ENCODE data around the gene MAPK8IP1.
A peak's percentile ranks its signal among the peaks of the same experiment; 100 is the strongest.

The MAPK8IP1 gene

DNA sequence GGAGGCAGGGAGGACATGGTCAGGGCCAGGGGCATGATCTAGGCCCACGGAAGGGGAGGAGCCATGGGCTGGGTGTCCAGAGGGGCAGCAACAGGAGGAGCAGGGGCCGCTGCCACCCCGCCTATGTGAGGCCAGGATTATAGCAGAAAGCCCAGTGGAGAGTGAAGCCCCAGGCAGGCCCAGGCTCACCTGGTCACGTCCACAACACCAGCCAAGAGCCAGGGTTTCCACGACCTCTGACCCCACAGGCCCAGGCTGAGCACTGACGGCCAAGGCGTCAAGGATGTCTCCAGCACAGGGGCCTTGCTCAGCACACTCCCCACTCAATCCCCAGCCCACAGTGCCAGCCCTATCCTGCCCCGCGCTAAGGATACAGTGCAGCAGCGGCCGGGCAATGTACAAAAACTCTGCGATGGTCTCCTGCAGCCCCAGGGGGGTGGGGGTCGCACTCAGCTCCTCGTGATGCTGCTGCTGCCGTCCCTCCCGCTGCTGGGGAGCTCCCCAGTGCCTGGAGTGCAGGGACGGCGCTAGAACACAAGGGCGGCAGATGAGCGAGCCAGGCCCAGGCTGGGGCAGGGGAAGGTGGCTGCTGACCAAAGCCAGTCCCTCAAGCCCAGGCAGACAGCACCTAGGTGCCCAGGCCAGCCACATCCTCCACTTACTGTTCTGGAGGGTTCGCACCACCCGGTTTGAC, 28.6 kb downstream of the MAPK8IP1 start:
- Histone ChIP-seq H3K36me3 (ENCODE audit: insufficient read depth, insufficient read length, low read length) (peaks cover 65% of the 10 kb centered on the region), H3K9ac (ENCODE audit: insufficient read length, low read depth) (no peak overlapping the region), H3K9me3 (ENCODE audit: insufficient read depth, low read length) (no peaks in the 10 kb centered on the region), H3K4me3 (ENCODE audit: insufficient read length, low read depth) (no peak overlapping the region), H3K4me1 (ENCODE audit: insufficient read depth, insufficient read length) (peaks cover 15% of the 10 kb centered on the region), H3K27me3 (ENCODE audit: insufficient read depth, insufficient read length) (peaks cover under 1% of the 10 kb centered on the region)
- TF ChIP-seq ZNF274 (IDR thresholded peaks at IDR 0.05; ENCODE audit: low read depth, low read length) (no peak), SUZ12 (IDR thresholded peaks at IDR 0.05; ENCODE audit: extremely low read depth, insufficient read depth, insufficient read length) (no peak), YY1 (IDR thresholded peaks at IDR 0.05; ENCODE audit: insufficient read depth, insufficient read length) (no peak)
- DNase-seq (ENCODE audit: low read depth, low spot score): no peak

DNA sequence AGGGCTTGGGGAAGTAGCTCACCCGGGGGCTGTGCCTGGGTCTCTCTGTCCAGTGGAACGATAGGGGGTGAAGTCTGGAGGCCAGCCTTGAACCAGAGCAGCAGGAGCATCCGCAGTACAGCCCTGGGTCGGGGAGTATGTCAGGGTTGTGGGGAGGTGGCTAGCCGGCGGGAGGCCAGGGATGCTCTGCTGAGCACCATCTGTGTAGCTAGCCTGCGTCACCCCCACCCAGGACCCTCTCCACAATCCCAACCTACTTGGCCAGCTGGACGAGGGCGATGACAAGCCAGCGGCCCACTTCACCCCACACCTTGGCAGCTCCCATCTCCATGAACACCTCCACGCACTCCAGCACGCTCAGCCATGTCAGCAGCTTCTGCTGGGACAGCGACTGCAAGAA, 30.0 kb downstream of the MAPK8IP1 start:
- H3K36me3 ChIP-seq (ENCODE audit: insufficient read depth, insufficient read length, low read length): peaks cover 52% of the 10 kb centered on the region
- H3K4me1 ChIP-seq (ENCODE audit: insufficient read depth, insufficient read length): peaks cover 18% of the 10 kb centered on the region
- peaks cover 6% of the 10 kb centered on the region for H3K27me3 ChIP-seq (ENCODE audit: insufficient read depth, insufficient read length)
- H3K9me3 ChIP-seq (ENCODE audit: insufficient read depth, low read length): no peaks in the 10 kb centered on the region
- TF ChIP-seq ZNF274 (IDR thresholded peaks at IDR 0.05; ENCODE audit: low read depth, low read length) (no peak), SUZ12 (IDR thresholded peaks at IDR 0.05; ENCODE audit: extremely low read depth, insufficient read depth, insufficient read length) (no peak), YY1 (IDR thresholded peaks at IDR 0.05; ENCODE audit: insufficient read depth, insufficient read length) (no peak)
- no peak overlapping the region for H3K4me3 ChIP-seq (ENCODE audit: insufficient read length, low read depth)
- peak overlapping the region; percentile 43 for H3K9ac ChIP-seq (ENCODE audit: insufficient read length, low read depth)
- DNase-seq (ENCODE audit: low read depth, low spot score): no peak

GRCh38 chr11:45917286-45917622, 31.8 kb downstream of the MAPK8IP1 start:
- Histone ChIP-seq H3K4me1 (ENCODE audit: insufficient read depth, insufficient read length) (peaks cover 22% of the 10 kb centered on the region), H3K4me3 (ENCODE audit: insufficient read length, low read depth) (peak overlapping the region; percentile 98), H3K9ac (ENCODE audit: insufficient read length, low read depth) (peak overlapping the region; percentile 97), H3K36me3 (ENCODE audit: insufficient read depth, insufficient read length, low read length) (peaks cover 40% of the 10 kb centered on the region), H3K9me3 (ENCODE audit: insufficient read depth, low read length) (no peaks in the 10 kb centered on the region), H3K27me3 (ENCODE audit: insufficient read depth, insufficient read length) (peaks cover 21% of the 10 kb centered on the region)
- no peak for DNase-seq (ENCODE audit: low read depth, low spot score)
- TF ChIP-seq SUZ12 (IDR thresholded peaks at IDR 0.05; ENCODE audit: extremely low read depth, insufficient read depth, insufficient read length): no peak
- no peak for TF ChIP-seq YY1 (IDR thresholded peaks at IDR 0.05; ENCODE audit: insufficient read depth, insufficient read length)
- TF ChIP-seq ZNF274 (IDR thresholded peaks at IDR 0.05; ENCODE audit: low read depth, low read length): no peak

DNA sequence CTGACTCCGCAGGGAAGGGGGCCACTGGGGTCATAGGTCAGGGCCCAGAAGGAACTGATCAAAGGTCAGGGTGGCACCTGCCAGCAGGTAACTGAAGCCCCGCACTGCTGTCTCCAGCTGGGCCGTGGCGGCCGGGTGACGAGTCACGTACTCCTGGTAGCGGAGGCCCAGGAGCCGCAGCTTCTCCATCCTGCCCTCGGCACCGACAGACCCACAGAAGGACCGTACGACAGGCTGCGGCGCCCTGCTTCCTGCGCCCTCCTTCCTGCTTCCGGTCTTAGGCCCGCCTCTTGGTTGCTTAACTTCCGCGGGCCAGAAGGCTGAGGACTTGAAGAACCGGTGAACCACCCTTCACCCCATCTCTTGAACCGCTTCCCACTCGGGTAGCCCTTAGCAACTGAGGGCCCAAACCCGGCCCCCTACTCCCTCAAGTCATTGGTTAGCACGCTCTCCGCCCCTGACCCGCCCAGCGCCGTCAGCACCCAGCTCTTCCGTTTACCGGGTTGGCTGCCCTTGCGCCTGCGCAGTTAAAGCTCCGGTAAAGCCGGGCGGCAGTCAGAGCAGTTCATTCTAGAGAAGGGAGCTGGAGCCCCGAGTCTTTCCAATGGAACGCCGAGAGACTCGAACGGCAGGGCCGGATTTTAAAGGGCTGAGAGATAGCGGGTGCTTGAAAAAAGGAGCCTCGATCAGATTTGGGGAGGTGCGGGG, 32.3 kb downstream of the MAPK8IP1 start, which contains the start of gene PEX16:
TSS of gene PEX16 (minus strand) at position 255 of the 708 bp plus-strand sequence. CDS start at position 189, 66 bp downstream.
- peak; percentile 98 for DNase-seq (ENCODE audit: low read depth, low spot score)
- TF ChIP-seq ZNF274 (IDR thresholded peaks at IDR 0.05; ENCODE audit: low read depth, low read length) (no peak), YY1 (IDR thresholded peaks at IDR 0.05; ENCODE audit: insufficient read depth, insufficient read length) (no peak)
- Histone ChIP-seq H3K9ac (ENCODE audit: insufficient read length, low read depth) (peak within 1 kb of the TSS; percentile 97), H3K9me3 (ENCODE audit: insufficient read depth, low read length) (no peaks in the 10 kb centered on the region), H3K27me3 (ENCODE audit: insufficient read depth, insufficient read length) (peaks cover 21% of the 10 kb centered on the region), H3K4me3 (ENCODE audit: insufficient read length, low read depth) (peak within 1 kb of the TSS; percentile 98), H3K4me1 (ENCODE audit: insufficient read depth, insufficient read length) (peaks cover 22% of the 10 kb centered on the region), H3K36me3 (ENCODE audit: insufficient read depth, insufficient read length, low read length) (peaks cover 36% of the 10 kb centered on the region)

- peak overlapping the region; percentile 97 for H3K9ac ChIP-seq (ENCODE audit: insufficient read length, low read depth)
- DNase-seq (ENCODE audit: low read depth, low spot score): no peak
- TF ChIP-seq SUZ12 (IDR thresholded peaks at IDR 0.05; ENCODE audit: extremely low read depth, insufficient read depth, insufficient read length) (no peak), ZNF274 (IDR thresholded peaks at IDR 0.05; ENCODE audit: low read depth, low read length) (no peak), YY1 (IDR thresholded peaks at IDR 0.05; ENCODE audit: insufficient read depth, insufficient read length) (no peak)
- peak overlapping the region; percentile 98 for H3K4me3 ChIP-seq (ENCODE audit: insufficient read length, low read depth)
- peaks cover 26% of the 10 kb centered on the region for H3K4me1 ChIP-seq (ENCODE audit: insufficient read depth, insufficient read length)
- H3K27me3 ChIP-seq (ENCODE audit: insufficient read depth, insufficient read length): peaks cover 28% of the 10 kb centered on the region
- no peaks in the 10 kb centered on the region for H3K9me3 ChIP-seq (ENCODE audit: insufficient read depth, low read length)
- H3K36me3 ChIP-seq (ENCODE audit: insufficient read depth, insufficient read length, low read length): peaks cover 30% of the 10 kb centered on the region
These were observed 33.0 kb downstream of the MAPK8IP1 start for GRCh38 chr11:45918331-45918941.

- peaks cover 29% of the 10 kb centered on the region for H3K27me3 ChIP-seq (ENCODE audit: insufficient read depth, insufficient read length)
- TF ChIP-seq ZNF274 (IDR thresholded peaks at IDR 0.05; ENCODE audit: low read depth, low read length) (no peak), YY1 (IDR thresholded peaks at IDR 0.05; ENCODE audit: insufficient read depth, insufficient read length) (no peak), SUZ12 (IDR thresholded peaks at IDR 0.05; ENCODE audit: extremely low read depth, insufficient read depth, insufficient read length) (no peak)
- H3K4me3 ChIP-seq (ENCODE audit: insufficient read length, low read depth): peak overlapping the region; percentile 98
- no peaks in the 10 kb centered on the region for H3K9me3 ChIP-seq (ENCODE audit: insufficient read depth, low read length)
- peaks cover 23% of the 10 kb centered on the region for H3K36me3 ChIP-seq (ENCODE audit: insufficient read depth, insufficient read length, low read length)
- H3K9ac ChIP-seq (ENCODE audit: insufficient read length, low read depth): peak overlapping the region; percentile 68
- no peak for DNase-seq (ENCODE audit: low read depth, low spot score)
- H3K4me1 ChIP-seq (ENCODE audit: insufficient read depth, insufficient read length): peaks cover 27% of the 10 kb centered on the region
These were observed 33.7 kb downstream of the MAPK8IP1 start for GRCh38 chr11:45918962-45919675.
